Measurements from ENCODE around the gene CARNS1.
"Not testable (repeated sequence)": the region's sequence is repeated elsewhere in the genome, so short reads cannot be mapped to it uniquely, and the experiment has no call there.

Gene CARNS1

GRCh38 chr11:67409781-67410368 lies 5.6 kb upstream of the CARNS1 start:
- no peak for DNase-seq (ENCODE audit: low read depth in 1 of 2, low spot score in 1 of 2)

- no peak for DNase-seq (ENCODE audit: low read depth in 1 of 2, low spot score in 1 of 2)
These were observed 5.1 kb upstream of the CARNS1 start for GRCh38 chr11:67410369-67410831.

GRCh38 chr11:67410984-67411784 lies 4.3 kb upstream of the CARNS1 start:
- DNase-seq (ENCODE audit: low read depth in 1 of 2, low spot score in 1 of 2), result no peak

GRCh38 chr11:67411785-67412152 lies 3.7 kb upstream of the CARNS1 start:
- no peak for DNase-seq (ENCODE audit: low read depth in 1 of 2, low spot score in 1 of 2)

GRCh38 chr11:67412495-67413179 lies 2.8 kb upstream of the CARNS1 start:
- DNase-seq (ENCODE audit: low read depth in 1 of 2, low spot score in 1 of 2), result no peak

DNA sequence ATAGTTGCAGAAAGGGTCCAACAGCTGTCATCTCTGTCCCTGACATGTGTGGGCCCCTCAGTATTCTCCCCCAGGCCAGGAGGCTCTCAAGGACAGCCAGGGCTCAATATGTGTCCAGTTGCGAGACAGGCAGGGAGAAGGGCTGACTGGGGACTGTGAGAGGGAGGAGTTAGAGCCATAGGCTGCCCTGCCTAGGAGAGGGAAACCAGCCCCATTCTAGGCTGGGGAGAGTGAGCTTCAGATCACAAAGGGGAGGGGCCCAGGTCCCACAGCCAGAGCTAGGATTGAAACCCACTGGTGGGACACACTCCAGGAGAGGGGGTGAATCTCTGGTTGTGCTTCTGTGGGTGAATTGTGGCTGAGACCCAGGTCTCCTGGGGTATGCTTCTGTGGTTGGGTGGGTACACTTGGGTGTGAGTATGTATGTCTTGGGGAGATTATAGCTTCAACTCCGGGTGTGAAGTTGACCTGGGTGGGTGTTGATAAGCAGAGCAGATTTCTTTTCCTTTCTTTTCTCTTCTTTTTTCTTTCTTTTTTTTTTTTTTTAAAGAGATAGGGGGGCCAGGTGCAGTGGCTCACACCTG lies 2.1 kb upstream of the CARNS1 start:
- no peak for DNase-seq (ENCODE audit: low read depth in 1 of 2, low spot score in 1 of 2)

DNA sequence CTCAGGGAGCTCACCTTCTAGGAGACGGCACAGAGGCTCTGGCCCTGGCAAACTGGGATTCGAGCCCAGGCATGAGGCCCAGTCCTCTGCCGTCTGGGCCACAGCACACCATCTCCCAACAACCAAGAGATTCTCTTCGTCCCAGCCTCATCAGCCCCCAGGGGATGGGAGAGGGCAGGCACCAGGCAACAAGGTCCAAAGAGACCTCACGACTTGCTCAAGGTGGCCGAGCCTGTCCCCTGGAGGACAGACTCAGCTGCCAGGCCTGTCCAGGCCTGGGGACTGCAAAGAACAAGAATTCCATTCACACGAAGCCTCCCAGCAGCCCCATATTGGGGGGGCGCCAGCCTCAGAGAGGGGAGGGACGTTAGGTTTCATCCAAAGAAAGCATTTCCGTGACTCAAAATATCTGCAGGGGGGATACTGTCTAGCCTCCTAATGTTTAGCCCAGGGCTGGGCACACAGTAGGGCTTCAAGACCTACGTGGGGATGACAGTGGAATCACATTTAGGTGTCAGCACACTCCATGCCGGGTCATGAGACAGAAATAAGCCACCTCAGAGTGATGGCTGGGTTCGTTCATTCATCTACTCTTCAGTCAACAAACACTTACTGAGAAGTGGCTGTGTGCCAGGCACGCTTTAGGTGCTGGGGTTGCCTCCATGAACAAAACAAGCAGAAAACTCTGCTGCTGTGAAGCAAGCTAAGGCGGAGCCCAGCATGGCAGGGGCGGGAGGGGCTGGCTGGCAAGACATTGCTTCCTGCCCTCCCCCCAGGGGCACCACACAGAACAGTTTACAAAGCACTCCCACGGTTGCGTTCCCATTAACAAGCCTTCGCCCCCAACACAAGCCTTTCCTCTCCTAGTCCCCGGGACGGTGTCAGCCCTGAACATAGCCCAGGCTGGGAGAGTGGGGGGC lies 1.2 kb downstream of the CARNS1 start:
- DNase-seq (ENCODE audit: low read depth in 1 of 2, low spot score in 1 of 2), result peak; percentile 45 to 71

DNA sequence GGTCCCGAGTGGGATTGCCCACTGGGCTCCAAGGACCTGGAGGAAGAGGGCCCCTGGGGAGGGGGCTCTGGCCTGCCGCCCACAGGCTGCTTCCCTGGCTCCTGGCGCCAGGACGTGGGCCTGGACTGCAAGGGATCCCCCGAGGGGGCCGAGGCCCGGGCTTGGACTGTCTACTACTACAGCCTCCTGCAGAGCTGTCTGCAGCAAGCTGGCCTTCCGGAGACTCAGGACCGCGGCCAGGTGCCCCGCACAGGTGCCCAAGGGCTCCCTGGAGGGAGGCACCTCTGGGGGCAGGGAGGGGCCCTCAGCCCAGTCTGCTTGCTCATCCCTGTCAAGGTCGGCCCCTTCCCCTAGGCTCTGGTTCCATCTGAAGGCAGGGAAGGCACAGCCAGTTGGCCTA lies 1.9 kb downstream of the CARNS1 start:
- no peak for DNase-seq (ENCODE audit: low read depth in 1 of 2, low spot score in 1 of 2)

DNA sequence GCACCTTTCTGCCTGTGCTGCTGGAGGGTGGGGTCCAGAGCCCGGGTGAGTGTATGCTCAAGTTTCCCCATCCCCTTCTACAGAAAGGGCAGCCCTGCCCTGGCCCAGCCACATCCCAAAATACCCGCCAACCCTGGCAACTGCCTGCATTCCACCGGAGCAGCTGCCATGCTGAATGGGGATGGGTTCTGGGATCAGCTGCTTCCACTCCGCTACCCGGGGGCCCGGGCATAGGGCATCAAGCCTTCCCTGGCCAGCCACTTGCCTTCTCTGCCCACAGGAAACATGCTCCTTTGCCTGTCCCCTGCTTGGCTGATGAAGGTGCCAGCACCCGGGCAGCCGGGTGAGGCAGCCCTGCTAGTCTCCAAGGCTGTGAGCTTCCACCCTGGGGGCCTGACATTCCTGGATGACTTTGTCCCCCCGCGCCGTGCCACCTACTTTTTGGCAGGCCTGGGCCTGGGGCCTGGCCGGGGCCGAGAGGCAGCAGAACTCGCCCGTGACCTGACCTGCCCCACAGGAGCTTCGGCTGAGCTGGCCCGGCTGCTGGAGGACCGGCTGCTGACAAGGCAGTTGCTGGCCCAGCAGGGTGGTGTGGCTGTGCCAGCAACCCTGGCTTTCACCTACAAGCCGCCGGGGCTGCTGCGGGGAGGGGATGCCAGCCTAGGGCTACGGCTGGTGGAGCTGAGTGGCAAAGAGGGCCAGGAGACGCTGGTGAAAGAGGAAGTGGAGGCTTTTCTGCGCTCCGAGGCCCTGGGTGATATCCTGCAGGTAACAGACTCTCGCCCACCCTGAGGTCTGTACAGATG lies 3.2 kb downstream of the CARNS1 start:
- no peak for DNase-seq (ENCODE audit: low read depth in 1 of 2, low spot score in 1 of 2)

DNA sequence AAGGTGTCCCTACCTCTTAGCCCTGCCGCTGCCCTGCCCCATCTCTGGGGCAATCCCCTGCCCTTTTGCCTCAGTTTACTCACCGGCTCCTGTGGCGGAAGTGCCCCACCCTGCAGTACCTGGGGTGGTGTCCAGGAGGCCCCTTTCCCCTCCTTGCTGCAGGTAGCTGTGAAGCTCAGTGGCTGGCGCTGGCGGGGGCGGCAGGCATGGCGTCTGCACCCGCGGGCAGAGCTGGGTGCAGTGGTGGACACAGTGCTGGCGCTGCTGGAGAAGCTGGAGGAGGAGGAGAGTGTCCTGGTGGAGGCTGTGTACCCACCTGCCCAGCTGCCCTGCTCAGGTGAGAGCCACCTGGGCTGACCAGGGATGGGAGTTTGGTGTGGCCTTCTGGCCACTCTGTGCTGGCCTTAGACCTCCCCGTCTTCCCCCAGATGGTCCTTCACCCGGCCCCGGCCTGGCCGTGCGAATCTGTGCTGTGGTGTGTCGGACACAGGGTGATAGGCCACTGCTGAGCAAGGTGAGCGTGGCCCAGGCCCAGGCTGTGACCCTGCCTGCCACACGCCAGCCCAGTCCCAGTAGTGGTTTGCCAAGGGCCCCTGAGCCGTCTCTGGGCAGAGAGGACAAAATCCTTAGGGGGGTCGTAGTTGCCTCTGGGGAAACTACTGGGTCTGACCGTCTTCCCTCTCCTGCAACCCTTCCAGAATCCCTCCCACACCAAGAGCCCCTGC lies 4.0 kb downstream of the CARNS1 start:
- DNase-seq (ENCODE audit: low read depth in 1 of 2, low spot score in 1 of 2), result no peak

DNA sequence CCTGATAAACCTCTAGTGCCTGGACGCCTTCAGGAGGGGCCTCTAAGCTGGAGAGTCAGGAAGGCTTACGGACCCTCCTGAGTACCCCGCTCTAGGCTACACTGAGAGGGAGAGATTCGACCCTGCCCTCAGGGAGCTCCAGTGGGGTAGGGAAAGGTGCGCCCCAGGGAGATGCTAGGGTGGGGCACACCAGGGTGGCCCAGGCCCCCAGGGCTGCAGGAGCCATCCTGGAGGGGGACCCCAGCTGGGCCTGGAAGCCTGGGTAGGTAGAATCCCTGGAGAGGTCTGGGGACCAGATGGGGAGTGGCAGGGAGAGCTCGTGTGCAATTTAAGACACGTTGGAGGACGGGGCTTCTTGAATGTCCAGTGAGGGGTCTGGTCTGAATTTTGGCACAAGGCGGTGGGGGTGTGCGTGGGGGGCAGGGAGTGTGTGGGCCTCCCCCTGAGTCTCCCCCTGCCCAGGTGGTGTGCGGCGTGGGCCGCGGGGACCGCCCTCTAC lies 4.7 kb downstream of the CARNS1 start:
- DNase-seq (ENCODE audit: low read depth in 1 of 2, low spot score in 1 of 2), result no peak

- peak; percentile 98 for DNase-seq (ENCODE audit: low read depth in 1 of 2, low spot score in 1 of 2)
These were observed 5.4 kb downstream of the CARNS1 start for GRCh38 chr11:67420646-67421429.

DNA sequence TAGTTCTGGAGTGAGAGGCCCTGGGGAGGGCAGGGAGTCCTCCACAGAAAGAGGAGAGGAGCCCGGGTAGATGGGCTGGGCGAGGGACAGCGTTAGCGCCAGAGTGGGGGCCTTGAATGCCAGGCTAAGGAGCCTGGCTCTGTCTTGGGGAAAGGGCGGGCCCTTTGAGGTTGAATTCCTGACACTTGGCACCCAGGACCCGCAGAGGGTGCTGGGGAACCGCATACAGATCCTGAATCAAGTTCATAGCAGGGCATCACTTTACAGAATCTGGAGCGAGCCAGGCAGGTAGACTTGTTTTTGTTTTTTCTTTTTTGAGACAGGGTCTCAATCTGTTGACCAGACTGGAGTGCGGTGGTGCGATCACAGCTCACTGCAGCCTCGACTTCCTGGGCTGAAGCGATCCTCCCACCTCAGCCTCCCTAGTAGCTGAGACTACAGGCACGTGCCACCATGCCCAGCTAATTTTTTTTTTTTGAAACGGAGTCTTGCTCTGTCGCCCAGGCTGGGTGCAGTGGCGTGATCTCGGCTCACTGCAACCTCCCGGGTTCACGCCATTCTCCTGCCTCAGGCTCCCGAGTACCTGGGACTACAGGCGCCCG lies 6.1 kb downstream of the CARNS1 start:
- no peak for DNase-seq (ENCODE audit: low read depth in 1 of 2, low spot score in 1 of 2)

GRCh38 chr11:67422891-67423290 lies 7.4 kb downstream of the CARNS1 start:
- no peak for DNase-seq (ENCODE audit: low read depth in 1 of 2, low spot score in 1 of 2)

DNA sequence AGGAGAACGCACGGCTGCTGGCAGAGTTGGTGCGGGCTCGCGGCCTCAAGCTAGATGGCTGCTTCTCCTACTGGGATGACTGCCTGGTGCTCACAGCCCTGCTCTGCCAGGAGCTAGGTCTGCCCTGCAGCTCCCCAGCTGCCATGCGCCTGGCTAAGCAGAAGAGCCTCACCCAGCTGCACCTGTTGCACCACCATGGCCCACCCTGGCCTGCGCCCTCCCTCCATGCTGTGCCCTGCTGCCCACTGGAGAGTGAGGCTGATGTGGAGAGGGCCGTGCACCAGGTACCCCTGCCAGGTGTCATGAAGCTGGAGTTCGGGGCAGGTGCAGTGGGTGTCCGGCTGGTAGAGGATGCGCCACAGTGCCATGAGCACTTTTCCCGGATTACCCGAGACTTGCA lies 8.0 kb downstream of the CARNS1 start:
- DNase-seq (ENCODE audit: low read depth in 1 of 2, low spot score in 1 of 2), result no peak

- DNase-seq (ENCODE audit: low read depth in 1 of 2, low spot score in 1 of 2), result no peak
These were observed 8.6 kb downstream of the CARNS1 start for GRCh38 chr11:67423891-67424613.

DNA sequence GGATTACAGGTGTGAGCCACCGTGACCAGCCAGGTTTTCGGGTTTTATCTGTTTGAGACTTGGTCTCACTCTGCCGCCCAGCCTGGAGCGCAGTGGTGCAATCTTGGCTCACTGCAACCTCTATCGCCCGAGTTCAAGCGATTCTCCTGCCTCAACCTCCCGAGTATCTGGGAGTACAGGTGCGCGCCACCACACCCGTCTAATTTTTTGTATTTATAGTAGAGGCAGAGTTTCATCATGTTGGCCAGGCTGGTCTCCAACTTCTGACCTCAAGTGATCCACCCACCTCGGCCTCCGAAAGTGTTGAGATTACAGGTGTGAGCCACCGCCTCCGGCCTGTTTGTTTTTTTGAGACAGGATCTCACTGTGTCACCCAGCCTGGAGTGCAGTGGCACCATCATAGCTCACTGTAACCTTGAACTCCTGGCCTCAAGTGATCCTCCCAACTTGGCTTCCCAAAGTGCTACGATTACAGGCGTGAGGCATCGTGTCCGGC lies 11.9 kb downstream of the CARNS1 start:
- DNase-seq (ENCODE audit: low read depth in 1 of 2, low spot score in 1 of 2), result not testable (repeated sequence)
